ENCODE results near the gene ACIN1. TPM values are rescaled to one million over a fixed set of nuclear protein-coding genes. Genes with fewer than 3 reads are reported as not detected.

Gene ACIN1
- polyA plus RNA-seq, 1 experiment: 123 TPM

- CTCF ChIA-PET: interaction anchor here (4.2 kb wide), 1 partner anchor 19 kb away, joined by 20 read pairs; no protein-coding TSS in a partner anchor
- no peak for DNase-seq (ENCODE audit: low read depth)
- no peak overlapping the region for H3K4me3 ChIP-seq (ENCODE audit: low read depth, low read length)
- POLR2A ChIA-PET: no interaction called here
- H3K36me3 ChIP-seq (ENCODE audit: control insufficient read depth, insufficient read depth, low read length): no peaks in the 10 kb centered on the region; the same call in 1 of the 2 replicates
- H3K27me3 ChIP-seq (ENCODE audit: control insufficient read depth, insufficient read depth, low read length): no peaks in the 10 kb centered on the region
- TF ChIP-seq, protein P1, sequence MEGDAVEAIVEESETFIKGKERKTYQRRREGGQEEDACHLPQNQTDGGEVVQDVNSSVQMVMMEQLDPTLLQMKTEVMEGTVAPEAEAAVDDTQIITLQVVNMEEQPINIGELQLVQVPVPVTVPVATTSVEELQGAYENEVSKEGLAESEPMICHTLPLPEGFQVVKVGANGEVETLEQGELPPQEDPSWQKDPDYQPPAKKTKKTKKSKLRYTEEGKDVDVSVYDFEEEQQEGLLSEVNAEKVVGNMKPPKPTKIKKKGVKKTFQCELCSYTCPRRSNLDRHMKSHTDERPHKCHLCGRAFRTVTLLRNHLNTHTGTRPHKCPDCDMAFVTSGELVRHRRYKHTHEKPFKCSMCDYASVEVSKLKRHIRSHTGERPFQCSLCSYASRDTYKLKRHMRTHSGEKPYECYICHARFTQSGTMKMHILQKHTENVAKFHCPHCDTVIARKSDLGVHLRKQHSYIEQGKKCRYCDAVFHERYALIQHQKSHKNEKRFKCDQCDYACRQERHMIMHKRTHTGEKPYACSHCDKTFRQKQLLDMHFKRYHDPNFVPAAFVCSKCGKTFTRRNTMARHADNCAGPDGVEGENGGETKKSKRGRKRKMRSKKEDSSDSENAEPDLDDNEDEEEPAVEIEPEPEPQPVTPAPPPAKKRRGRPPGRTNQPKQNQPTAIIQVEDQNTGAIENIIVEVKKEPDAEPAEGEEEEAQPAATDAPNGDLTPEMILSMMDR (IDR thresholded peaks at IDR 0.05; ENCODE audit: insufficient read depth, low read depth, low read length): no peak
Observed at GRCh38 chr14:23139874-23140273, 44.9 kb upstream of the ACIN1 start.

DNA sequence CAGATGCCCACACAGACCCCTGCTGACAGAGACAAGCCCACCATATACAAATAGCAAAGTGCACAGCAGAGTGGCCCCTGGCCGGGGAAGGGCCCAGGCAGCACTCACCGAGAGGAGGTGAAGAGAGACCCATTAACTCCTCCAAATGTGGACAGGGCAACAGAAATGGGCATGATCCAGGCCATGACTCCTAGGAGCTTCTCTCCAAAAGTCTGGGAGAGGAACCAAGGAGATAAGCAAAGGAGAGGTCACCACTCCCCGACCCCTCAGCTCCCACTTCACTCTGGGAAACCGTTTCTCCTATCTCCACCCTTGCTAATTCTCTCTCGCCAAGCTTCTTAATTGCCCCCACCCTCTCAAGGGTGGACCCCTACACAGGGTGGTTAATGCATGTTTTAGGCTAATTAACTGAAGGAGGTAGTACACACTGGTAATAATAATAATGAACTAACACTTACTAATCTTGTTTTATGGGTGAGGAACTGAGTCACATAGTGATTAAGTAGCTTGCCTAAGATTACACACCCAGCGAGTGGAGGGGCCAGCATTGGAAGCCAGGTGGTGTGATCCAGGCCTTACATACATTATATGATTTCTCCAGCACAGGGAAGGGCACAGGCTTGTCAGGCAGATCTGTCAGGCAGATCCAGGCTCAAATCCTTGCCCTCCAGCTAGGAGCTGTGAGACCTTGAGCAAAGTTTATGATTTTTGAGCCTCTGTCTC lies 43.0 kb upstream of the ACIN1 start:
- POLR2A ChIA-PET: no interaction called here
- Histone ChIP-seq H3K36me3 (ENCODE audit: control insufficient read depth, insufficient read depth, low read length) (no peaks in the 10 kb centered on the region; the same call in 1 of the 2 replicates), H3K4me3 (ENCODE audit: low read depth, low read length) (no peak overlapping the region), H3K27me3 (ENCODE audit: control insufficient read depth, insufficient read depth, low read length) (no peaks in the 10 kb centered on the region)
- CTCF ChIA-PET: interaction anchor here (1.0 to 4.6 kb wide), 4 partner anchors 10 to 49 kb away, joined by 3 to 29 read pairs (median 4); no protein-coding TSS in a partner anchor
- no peak for DNase-seq (ENCODE audit: low read depth)
- TF ChIP-seq, protein P1 (IDR thresholded peaks at IDR 0.05; ENCODE audit: insufficient read depth, low read depth, low read length): no peak

DNA sequence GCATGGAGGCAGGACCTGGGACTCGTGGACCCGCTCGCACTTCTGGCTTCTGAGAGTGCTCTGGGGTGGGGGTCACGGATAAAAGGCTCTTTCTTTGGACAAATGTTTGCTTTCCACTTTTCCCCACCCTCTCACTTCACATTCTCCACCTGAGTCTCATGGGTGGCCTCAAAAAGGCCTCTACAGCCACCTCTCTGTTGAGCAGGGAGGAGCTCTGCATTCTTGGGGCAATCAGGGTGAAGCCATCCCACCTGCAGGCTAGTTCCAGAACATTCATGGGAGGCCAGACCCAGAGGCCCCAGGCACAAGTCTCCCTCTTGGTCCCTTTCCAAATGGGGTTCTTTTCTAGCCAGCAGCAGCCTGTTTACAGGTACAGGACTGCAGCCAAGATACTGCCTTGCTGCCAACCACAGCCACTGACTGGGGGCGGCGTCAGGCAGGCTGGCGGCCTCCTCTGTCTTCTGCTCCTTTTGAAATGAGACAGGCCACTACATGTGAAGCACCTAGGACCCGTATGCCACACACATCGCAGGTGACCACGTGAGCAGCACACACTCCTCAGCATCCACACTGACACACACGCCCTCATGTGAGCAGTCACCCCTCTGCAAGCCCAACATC lies 42.4 kb upstream of the ACIN1 start:
- H3K36me3 ChIP-seq (ENCODE audit: control insufficient read depth, insufficient read depth, low read length): no peaks in the 10 kb centered on the region; the same call in 1 of the 2 replicates
- no peaks in the 10 kb centered on the region for H3K27me3 ChIP-seq (ENCODE audit: control insufficient read depth, insufficient read depth, low read length)
- no peak overlapping the region for H3K4me3 ChIP-seq (ENCODE audit: low read depth, low read length)
- POLR2A ChIA-PET: no interaction called here
- CTCF ChIA-PET: interaction anchor here (1.0 to 4.6 kb wide), 3 partner anchors 11 to 49 kb away, joined by 3 to 29 read pairs (median 3); no protein-coding TSS in a partner anchor
- DNase-seq (ENCODE audit: low read depth): no peak
- TF ChIP-seq, protein P1 (IDR thresholded peaks at IDR 0.05; ENCODE audit: insufficient read depth, low read depth, low read length): no peak

- no peak for DNase-seq (ENCODE audit: low read depth)
- ChIA-PET CTCF (interaction anchor here (1.5 to 4.6 kb wide), 3 partner anchors 10 to 60 kb away, joined by 3 to 29 read pairs (median 3); no protein-coding TSS in a partner anchor), POLR2A (no interaction called here)
- no peaks in the 10 kb centered on the region; the same call in 1 of the 2 replicates for H3K36me3 ChIP-seq (ENCODE audit: control insufficient read depth, insufficient read depth, low read length)
- H3K27me3 ChIP-seq (ENCODE audit: control insufficient read depth, insufficient read depth, low read length): no peaks in the 10 kb centered on the region
- TF ChIP-seq, protein P1 (IDR thresholded peaks at IDR 0.05; ENCODE audit: insufficient read depth, low read depth, low read length): no peak
- no peak overlapping the region for H3K4me3 ChIP-seq (ENCODE audit: low read depth, low read length)
Observed at GRCh38 chr14:23136566-23137133, 41.7 kb upstream of the ACIN1 start.

- TF ChIP-seq, protein P1 (IDR thresholded peaks at IDR 0.05; ENCODE audit: insufficient read depth, low read depth, low read length): no peak
- Histone ChIP-seq H3K27me3 (ENCODE audit: control insufficient read depth, insufficient read depth, low read length) (no peaks in the 10 kb centered on the region), H3K36me3 (ENCODE audit: control insufficient read depth, insufficient read depth, low read length) (no peaks in the 10 kb centered on the region; the same call in 1 of the 2 replicates), H3K4me3 (ENCODE audit: low read depth, low read length) (no peak overlapping the region)
- no peak for DNase-seq (ENCODE audit: low read depth)
- ChIA-PET POLR2A (no interaction called here), CTCF (interaction anchor here (1.0 kb wide), 1 partner anchor 11 kb away, joined by 4 read pairs; no protein-coding TSS in a partner anchor)
Observed at GRCh38 chr14:23132970-23133369, 38.0 kb upstream of the ACIN1 start.

All from BJ (cell line).